HepG2 (cell line): Measurements from ENCODE around the gene GUCY1B1.

Experiments
- BRCA1 ChIP-seq: sonication (generic); formaldehyde crosslinking; IDR thresholded peaks from 2 replicates; pipeline ENCODE4 v1.4.0; 2020; ENCODE audit warnings: missing genetic modification reagents
- CTCF ChIP-seq: sonication (generic); formaldehyde crosslinking; IDR thresholded peaks from 2 replicates; pipeline ENCODE4 v1.5.0; 2020; ENCODE audit warnings: mild to moderate bottlenecking, missing genetic modification reagents, moderate library complexity
- HDAC1 ChIP-seq: sonication (generic); formaldehyde crosslinking; IDR thresholded peaks from 2 replicates; pipeline ENCODE4 v1.5.1; 2020; ENCODE audit warnings: mild to moderate bottlenecking, missing genetic modification reagents
- KLF13 ChIP-seq: sonication (generic); formaldehyde crosslinking; IDR thresholded peaks from 2 replicates; pipeline ENCODE4 v1.4.0; 2020; ENCODE audit warnings: mild to moderate bottlenecking, missing genetic modification reagents
- MYNN ChIP-seq: sonication (generic); formaldehyde crosslinking; IDR thresholded peaks from 2 replicates; pipeline ENCODE4 v1.4.0; 2020; ENCODE audit warnings: mild to moderate bottlenecking, low read depth, missing genetic modification reagents
- PHF8 ChIP-seq: sonication (generic); formaldehyde crosslinking; IDR thresholded peaks from 2 replicates; pipeline ENCODE4 v1.5.0; 2020; ENCODE audit warnings: missing genetic modification reagents
- ZNF12 ChIP-seq: sonication (generic); formaldehyde crosslinking; IDR thresholded peaks from 2 replicates; pipeline ENCODE4 v1.5.0; 2020; ENCODE audit warnings: missing genetic modification reagents
- ZNF275 ChIP-seq: sonication (generic); formaldehyde crosslinking; IDR thresholded peaks from 2 replicates; pipeline ENCODE4 v1.8.0; 2022; ENCODE audit warnings: missing genetic modification reagents, mild to moderate bottlenecking, inconsistent platforms, borderline replicate concordance
- ZNF331 ChIP-seq: sonication (generic); formaldehyde crosslinking; IDR thresholded peaks from 2 replicates; pipeline ENCODE4 v1.4.0; 2020; ENCODE audit warnings: missing genetic modification reagents

GRCh38 chr4:155709918-155710317 lies 48.9 kb upstream of the GUCY1B1 start:
- TF ChIP-seq ZNF331 (CRISPR knock-in tag) (no peak), CTCF (no peak), KLF13 (CRISPR knock-in tag) (no peak), MYNN (no peak), ZNF275 (no peak), HDAC1 (CRISPR knock-in tag) (no peak), ZNF12 (no peak), BRCA1 (CRISPR knock-in tag) (no peak), PHF8 (no peak)
